Activated CD4-positive, CD25-positive, alpha-beta regulatory T cell treated with anti-CD3 and anti-CD28 coated beads, Interleukin-2, amount 50 U/mL, for 72 hours (primary cell): Measurements from ENCODE around the gene CFHR5.
"Not testable (repeated sequence)": the region's sequence is repeated elsewhere in the genome, so short reads cannot be mapped to it uniquely, and the experiment has no call there.

Experiments used
- DNase-seq: peaks from one replicate; pipeline ENCODE4 v3.0.0; 2021

CFHR5 gene

GRCh38 chr1:197024460-197024859 is 47.1 kb downstream of the CFHR5 start:
- DNase-seq = no peak

DNA sequence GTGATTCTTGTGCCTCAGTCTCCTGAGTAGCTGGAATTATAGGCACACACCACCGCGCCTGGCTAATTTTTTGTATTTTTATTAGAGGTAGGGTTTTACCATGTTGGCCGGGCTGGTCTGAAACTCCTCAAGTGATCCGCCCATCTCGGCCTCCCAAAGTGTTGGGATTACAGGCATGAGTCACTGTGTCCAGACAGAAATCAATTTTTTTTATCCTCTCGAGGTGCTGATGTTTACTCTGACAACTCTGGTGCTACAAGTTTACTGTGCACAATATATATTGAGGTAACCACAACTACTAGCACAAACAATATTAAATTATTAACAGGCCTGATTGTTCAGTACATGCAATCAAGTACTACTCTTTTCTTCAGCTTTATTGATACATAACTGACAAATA is 50.0 kb downstream of the CFHR5 start:
- no peak for DNase-seq

DNA sequence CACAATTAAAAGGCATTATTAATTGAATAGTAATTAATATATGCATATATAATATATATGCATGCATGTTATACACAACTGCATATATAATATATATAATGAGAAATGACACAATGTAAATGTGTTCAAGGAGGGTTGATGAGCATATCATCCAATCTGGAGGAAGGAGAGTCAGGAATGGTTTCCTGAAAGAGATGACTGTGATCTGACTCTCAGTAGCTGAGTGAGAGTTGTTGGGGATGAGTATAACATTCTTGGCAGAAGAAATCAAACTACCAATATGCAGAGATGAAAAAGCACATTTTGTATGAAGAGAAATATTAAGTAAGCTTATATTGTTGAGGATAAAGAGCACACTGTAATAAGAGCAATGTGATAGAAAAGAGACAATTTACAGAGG is 52.4 kb downstream of the CFHR5 start:
- no peak for DNase-seq

DNA sequence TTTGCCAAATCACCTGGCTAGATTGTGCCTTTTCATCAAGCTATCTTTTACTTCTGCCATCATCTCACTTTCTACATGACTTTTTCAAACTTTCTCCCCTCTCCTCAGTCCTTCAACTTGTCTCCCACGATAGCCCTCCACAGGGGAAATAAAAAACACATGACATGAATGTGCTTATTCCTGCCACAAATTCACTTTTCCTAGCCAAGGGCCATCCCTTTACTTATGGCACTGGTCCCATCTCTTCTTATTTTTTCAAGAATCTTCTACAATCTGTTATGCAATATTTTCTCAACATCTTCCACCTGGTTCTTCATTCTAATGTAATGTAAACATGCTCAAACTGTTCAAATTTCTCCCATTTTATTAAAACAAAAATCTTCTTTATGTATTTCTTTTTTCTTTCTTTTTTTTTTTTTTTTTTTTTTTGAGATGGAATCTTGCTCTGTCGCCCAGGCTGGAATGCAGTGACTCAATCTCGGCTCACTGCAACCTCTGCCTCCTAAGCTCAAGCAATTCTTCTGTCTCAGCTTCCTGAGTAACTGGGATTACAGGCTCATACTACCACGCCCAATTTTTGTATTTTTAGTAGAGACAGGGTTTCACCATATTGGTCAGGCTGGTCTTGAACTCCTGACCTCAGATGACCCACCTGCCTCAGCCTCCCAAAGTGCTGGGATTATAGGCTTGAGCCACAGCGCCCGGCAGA is 57.4 kb downstream of the CFHR5 start:
- DNase-seq = not testable (repeated sequence)

GRCh38 chr1:197036861-197037260 is 59.5 kb downstream of the CFHR5 start:
- DNase-seq = no peak

DNA sequence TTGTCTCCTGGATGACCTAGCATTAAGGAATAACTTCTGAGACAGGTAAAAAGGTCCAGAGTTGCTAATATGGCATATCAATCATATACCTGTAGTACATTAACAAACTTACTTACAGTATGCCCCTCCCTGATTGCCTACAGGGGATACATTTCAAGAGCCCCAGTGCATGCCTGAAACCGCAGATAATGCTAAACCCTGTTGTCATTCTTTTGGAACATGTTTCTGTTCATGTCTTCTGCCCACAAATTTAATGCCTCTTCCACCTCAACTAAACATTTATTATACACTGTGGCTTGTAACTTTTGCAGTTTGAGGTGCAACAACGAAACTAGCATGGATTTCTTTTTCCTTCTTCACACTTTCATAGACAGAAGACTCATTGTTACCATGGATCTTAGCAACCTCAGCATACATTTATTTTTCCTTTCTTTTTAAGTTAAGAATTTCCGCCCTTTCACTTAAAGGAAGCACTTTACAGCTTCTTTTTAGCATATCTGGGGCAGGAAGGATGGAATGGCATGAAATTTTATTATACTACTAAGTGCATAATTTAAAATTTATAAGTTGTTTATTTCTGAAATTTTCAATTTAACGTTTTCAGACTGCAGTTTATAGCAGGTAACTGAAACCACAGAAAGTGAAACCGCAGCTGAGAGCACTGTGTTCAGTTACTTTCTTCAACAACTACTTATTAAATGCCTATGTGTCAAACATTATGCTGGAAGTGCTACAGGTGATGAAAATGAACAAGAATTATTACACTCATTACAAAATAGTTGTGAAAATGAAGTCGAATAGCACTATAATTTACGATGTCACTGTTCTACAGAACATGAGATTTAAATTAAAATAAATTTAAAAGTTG is 64.4 kb downstream of the CFHR5 start:
- DNase-seq = no peak

- no peak for DNase-seq
Measured at GRCh38 chr1:197042676-197043341, 65.5 kb downstream of the CFHR5 start.

- no peak for DNase-seq
Measured at GRCh38 chr1:197049100-197049499, 71.7 kb downstream of the CFHR5 start.
